Activated T-cell treated with anti-CD3 and anti-CD28 coated beads, Interleukin-2, amount 50 U/mL, for 1 hour (primary cell): ENCODE measurements around the gene WDR64.
"Not testable (repeated sequence)": the region's sequence is repeated elsewhere in the genome, so short reads cannot be mapped to it uniquely, and the experiment has no call there.

ENCODE experiments used
- DNase-seq: peaks from one replicate; pipeline ENCODE4 v3.0.0-alpha.2; 2020

Gene WDR64

DNA sequence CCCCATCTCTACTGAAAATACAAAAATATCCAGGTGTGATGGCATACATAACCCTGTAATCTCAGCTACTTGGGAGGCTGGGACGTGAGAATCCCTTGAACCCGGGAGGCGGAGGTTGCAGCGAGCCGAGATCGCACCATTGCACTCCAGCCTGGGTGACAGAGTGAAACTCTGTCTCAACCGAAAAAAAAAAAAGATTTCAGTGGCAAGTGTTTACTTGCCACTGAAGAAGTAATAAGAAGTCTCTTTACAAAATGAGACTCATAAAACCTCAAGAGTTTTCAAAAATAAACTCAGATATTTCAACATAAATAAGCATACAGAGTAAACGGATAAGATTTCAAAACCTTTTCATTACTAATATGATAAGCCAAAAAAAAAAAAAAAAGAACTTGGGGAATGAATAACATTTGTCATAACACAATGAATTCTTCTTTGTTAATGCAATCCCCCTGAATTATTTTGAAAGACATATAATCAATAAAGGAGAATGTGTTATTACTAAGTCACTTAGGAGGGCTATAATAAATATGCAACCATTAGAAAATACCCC lies 161.8 kb downstream of the WDR64 start:
- no peak for DNase-seq

- DNase-seq: no peak
Measured at GRCh38 chr1:241816008-241816407, 163.9 kb downstream of the WDR64 start.

DNA sequence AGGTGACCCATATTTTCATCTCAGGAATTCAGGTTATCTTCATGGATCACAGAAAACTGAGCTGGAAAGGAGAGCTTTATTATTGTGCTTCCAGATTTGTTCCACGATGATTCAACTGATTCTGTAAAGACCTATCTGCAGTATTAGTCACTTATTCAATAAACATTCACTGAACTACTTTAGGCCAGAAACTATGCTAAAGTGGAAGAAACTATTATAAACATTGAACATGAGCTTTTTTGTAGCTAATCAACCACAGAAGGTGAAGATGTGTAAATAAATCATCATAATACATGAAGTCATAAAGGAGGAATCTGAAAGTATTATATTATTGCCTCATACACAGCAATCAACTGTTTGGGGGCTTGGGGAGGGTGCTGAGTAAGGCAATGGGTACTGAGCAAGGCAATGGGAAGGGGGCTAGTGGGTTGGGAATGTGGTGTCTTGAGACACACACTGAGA lies 165.3 kb downstream of the WDR64 start:
- DNase-seq: no peak

DNA sequence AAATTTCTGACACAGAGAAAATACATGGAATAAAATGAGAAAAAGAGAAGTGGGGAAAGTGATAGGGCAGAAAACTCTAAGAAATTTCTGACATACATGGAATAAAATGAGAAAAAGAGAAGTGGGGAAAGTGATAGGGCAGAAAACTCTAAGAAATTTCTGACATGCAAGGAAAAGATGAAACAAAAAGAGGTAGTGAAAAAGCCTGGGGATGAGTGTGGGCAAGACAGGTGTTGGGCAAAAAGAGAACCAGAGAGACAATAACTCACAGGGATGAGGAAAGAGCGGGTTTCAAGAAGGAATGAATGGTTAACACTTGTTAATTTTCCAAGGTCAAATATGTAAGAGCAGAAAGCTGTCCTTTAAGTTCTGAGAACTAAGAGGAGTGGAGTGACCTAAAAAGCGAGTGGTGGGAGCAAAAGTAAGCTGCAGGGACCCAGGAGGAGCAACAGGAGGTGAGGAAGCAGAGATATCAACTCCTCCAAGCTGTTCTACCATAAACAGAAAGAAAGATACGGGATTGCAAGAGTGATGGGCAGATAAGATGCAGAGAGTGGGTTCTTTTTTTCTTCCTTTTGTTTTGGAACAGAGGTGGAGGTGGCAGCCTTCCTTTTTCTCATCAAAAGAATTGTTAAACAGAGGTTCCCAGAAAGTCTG lies 166.0 kb downstream of the WDR64 start:
- DNase-seq: no peak

- DNase-seq: no peak
Measured at GRCh38 chr1:241819340-241819866, 167.3 kb downstream of the WDR64 start.

- DNase-seq: no peak
Measured at GRCh38 chr1:241821363-241821762, 169.3 kb downstream of the WDR64 start.

GRCh38 chr1:241822846-241823245 lies 170.8 kb downstream of the WDR64 start:
- no peak for DNase-seq

DNA sequence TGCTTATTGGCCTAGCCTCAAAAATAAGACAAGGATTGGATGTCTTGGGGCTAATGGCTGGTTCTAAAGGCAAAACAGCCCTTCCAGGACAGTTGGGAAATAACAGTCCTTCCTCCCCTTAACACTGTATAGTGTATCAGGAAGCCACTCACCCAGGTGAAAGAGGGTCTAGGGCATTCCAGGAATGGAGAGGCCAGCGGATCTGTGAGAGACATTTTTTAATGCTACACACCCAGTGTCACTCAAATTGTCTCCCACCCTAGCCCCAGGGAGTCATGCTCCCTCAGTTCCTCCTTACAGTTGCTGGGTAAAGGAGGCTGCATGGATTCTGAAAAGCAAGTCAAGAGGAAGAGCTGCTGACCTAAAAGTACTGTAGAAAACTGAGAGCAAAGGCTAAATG lies 171.8 kb downstream of the WDR64 start:
- no peak for DNase-seq

DNA sequence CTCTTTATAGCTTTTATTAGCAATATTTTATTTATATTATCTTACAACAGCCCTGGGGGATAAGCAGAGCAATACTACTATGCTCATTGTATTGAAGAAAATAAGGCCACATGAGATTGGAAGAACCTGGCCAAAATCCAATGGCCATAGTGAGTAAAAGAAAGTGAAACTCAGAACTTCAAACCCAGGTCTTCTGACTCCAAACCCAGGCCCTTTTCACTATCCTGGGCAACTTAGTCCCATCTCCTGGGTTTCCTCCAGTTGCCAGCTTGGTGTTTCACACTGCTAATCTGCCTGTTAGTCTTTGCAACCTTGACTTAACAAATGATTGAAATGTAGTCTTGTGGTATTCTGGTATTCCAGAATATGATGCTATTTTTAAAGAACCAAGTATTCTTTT lies 173.5 kb downstream of the WDR64 start:
- DNase-seq: no peak

DNA sequence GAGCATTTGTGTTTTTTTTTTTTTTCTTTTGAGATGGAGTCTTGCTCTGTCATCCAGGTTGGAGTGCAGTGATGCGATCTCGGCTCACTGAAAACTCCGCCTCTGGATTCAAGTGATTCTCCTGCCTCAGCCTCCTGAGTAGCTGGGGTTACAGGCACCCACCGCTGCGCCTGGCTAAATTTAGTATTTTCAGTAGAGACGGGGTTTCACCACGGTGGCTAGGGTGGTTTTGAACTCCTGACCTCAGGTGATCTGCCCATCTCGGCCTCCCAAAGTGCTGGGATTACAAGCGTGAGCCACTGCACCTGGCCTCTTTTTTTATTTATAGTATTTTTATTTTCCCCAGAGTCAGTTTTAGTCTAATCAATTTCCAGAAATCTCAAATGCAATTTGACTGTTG lies 174.5 kb downstream of the WDR64 start:
- DNase-seq: not testable (repeated sequence)

- no peak for DNase-seq
Measured at GRCh38 chr1:241827264-241827663, 175.2 kb downstream of the WDR64 start.

DNA sequence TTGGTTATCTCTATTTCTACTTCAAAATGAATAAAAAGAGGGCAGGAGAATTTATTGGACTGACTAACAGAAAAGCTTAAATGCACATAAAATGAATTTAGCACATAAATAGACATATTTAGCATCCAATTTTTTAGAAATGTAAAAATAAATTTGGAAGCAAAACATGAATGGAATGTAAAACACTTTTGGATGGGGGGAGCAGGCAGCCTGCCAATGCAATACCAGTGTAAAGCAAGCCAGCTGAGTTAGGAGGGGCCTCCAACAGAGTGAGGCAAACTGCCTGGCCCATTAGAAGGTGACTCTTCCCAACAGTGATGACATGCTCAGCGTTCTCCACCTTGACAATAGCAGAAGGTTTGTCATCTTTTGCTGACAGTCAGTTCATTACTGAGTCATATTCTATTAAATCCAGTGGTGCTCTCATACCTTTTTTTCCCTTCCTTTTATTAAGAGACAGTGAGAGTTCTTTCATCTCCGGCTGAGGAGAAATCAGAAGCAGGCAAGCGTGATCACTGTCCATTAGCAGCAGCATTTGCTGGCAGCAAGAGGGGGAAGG lies 176.5 kb downstream of the WDR64 start:
- no peak for DNase-seq

DNA sequence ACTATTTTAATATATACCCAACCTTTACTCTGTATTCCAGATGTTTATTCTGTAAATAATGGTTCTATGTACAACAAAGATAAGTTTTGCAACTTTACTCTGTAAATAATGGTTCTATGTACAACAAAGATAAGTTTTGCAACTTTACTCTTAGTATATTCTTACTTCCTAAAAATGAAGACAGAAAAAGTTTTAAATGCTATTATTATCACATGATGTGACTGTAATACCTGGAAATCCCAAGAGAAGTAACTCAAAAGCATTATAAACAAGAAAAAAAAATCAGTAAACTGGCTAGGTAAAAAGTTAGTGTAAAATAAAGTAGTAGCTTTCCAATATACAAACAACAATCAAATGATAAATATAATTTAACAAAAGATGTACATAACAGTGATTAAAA lies 177.4 kb downstream of the WDR64 start:
- DNase-seq: no peak

DNA sequence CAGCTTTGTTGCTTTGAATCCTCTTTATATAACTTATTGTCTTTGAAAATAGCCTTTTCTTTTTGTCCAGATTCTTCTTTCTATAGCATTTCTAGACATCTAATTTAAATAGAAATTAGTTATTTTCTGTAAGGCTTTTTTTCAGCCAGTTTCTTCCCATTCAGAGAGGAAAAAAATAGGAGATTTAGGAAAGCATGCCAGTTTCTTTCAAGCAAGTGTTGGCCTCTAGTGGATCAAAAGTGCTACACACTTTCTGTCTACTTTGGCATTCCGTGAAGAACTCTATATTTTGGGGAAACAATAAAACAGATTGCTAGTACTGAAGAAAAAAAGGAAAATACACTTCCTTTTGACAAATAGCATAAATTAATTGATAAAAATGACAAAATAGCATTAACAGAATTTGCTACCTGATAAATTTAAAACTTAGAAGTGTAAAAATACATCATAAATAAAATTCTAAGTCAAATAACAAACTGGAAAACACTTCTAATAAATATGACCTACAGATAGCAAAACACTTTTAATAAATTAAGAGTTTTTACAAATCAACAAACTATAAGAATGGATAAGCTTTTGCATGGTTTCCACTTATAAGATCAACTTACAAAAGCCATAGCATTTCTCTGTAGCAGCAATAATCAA lies 182.8 kb downstream of the WDR64 start:
- DNase-seq: no peak

DNA sequence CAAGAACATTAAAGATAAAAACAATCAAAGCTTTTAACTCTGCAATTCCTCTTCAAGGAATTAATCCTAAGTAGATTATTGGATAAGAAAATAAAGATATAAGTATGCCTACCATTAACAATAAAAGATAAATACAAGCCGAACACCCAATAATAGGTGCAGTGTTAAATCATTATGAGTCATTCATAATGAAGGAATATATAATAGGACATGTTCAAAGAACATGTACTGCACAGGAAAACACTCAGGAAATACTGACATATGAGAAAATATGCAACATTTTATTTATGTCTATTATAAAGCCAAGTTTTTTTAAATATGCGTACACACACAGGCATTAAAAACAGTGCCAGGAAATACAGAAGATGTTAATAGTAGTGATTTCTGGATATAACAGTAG lies 184.9 kb downstream of the WDR64 start:
- DNase-seq: no peak

GRCh38 chr1:241837416-241837815 lies 185.3 kb downstream of the WDR64 start:
- DNase-seq: no peak

GRCh38 chr1:241837901-241838300 lies 185.8 kb downstream of the WDR64 start:
- DNase-seq: no peak

DNA sequence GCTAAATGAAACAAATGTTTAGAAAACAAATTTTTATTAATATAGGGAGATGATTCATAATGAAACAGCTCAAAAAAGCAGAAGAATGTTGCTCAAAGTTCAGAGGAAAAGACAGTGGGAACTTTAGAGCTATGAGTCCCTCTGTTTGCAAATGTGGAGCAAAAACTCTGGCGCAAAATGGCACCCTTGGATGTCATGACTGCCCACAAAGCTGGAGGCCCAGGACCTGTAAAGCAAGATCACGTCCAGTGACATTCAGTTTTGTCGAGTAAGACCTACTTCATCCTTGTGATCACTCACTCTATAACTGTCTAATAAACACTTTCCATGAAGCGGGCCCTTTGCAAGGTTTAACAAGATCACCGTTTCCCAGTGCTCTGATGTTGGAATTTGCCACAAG lies 186.8 kb downstream of the WDR64 start:
- no peak for DNase-seq

DNA sequence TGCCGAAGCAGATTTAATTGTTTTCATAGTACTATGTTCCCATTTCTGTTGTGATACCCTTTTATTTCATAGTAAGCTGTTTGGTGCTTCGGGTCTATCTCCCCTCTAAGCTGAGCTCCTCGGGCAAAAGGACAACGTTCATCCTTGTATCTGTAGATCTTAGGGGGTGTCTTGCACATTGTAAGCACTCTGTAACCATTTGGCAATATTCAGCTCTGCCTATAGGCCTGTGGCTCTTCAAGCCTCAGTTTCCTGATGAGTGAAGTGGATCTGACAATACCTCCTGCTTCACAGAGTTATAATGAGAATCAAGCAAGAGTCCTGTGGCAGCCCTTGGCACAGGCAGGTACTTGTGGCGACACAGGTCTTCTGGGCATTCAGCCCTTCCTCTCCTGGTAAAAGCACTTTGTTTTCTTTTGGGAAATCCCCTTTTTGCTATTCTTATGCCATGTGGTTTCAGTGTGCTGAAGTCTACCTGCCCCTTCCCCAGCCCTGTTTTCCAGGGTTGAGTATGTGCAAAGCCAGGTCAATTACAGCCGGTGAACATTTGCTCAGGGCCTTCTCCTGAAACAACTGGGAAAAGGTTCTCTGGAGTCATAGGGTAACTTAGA lies 187.4 kb downstream of the WDR64 start:
- no peak for DNase-seq

DNA sequence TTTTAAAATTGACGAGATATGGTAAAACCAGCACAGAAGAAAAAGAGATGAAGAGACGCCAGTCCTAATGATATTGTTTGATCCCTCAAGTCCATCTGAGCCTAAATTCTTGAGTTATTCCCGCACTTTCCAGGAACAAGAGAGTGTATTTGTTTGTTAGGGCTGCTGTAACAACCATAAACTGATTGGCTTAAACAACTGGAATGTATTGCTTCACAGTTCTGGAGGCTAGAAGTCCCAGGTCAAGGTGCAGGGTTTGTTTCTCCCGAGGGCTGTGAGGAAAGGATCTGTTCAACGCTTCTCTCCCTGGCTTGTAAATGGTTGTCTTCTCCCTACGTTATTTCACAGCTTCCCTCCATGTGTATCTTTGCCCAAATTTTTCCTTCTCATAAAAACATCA lies 188.1 kb downstream of the WDR64 start:
- no peak for DNase-seq

GRCh38 chr1:241841691-241842090 lies 189.6 kb downstream of the WDR64 start:
- DNase-seq: no peak

DNA sequence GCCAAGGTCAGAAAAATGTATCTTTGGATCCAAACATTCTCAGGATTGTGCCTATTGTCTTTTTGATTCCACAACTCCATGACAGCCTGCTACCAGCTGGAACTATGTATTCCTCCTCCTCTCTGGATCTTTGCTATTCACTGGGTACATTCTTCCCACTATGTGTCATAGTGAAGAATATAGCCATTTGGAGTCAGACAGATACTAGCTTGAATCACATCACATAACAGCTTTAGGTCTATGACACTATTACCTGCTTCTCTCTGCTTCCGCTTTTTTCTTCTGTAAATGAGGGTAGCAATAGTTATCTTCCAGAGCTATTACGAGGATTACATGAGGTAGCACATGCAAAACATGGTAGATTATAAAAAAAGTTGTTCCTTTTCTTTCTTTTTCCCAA lies 190.5 kb downstream of the WDR64 start:
- no peak for DNase-seq

GRCh38 chr1:241844593-241844992 lies 192.5 kb downstream of the WDR64 start:
- DNase-seq: no peak

DNA sequence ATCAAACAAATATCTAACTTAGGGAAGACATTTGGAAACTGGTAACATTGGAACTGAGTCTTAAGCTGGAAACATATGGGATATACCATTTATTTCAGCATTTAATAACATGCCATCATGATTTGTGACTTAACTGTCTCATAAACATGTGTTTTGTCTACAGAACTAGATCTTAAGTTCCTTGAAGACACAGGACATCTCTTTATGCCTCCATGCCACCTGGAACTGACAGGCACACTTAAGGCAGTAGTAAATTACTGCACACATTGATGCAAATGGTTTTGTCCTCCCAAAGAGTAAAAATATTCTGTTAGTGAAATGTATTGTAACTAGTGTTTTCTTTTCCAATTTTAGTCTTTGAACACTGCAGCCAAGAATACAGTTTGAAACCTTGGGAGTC lies 194.3 kb downstream of the WDR64 start:
- no peak for DNase-seq
